ENCODE data around the gene GAS6. TPM values are rescaled to one million over a fixed set of nuclear protein-coding genes. Genes with fewer than 3 reads are reported as not detected.

GAS6 gene
- total and polyA plus RNA-seq, 9 donors, result 35.7 to 53.9 (median 42.6) TPM

DNA sequence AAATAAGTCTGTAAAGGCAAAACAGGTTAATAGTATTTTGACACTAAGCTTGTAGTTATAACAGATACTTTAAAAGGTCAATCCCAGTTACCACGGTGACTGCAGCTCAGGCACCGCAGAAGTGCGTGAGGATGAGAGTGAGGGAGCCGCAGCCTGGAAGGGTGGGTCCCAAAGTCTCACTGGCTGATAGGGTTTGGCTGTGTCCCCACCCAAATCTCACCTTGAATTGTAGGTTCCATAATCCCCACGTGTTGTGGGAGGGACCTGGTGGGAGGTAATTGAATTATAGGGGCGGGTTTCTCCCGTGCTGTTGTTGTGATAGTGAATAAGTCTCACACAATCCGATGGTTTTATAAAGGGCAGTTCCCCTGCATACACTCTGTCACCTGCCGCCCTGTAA, 40.0 kb upstream of the GAS6 start:
- no peak for DNase-seq
- Histone ChIP-seq H3K27me3 (ENCODE audit: control insufficient read depth, insufficient read depth, low read length) (peaks cover 2% of the 10 kb centered on the region), H3K4me1 (ENCODE audit: control insufficient read depth, insufficient read depth, low read length) (peaks cover 9% of the 10 kb centered on the region), H3K27ac (ENCODE audit: low read length) (no peak overlapping the region), H3K9me3 (replicated peaks; ENCODE audit: control insufficient read depth, low read depth, low read length) (no peaks in the 10 kb centered on the region), H3K36me3 (ENCODE audit: control insufficient read depth, insufficient read depth, low read length) (no peaks in the 10 kb centered on the region), H3K4me3 (ENCODE audit: low read length) (no peak overlapping the region)
- WGBS (ENCODE audit: insufficient coverage), result no CpG with 5 or more reads among the region's 9 CpGs

- no peaks in the 10 kb centered on the region for H3K36me3 ChIP-seq (ENCODE audit: control insufficient read depth, insufficient read depth, low read length)
- H3K27me3 ChIP-seq (ENCODE audit: control insufficient read depth, insufficient read depth, low read length), result peaks cover 2% of the 10 kb centered on the region
- DNase-seq, result peak; percentile 66
- WGBS (ENCODE audit: insufficient coverage), result 77% methylated on average over 12 of the region's 20 CpGs
- peaks cover 7% of the 10 kb centered on the region for H3K4me1 ChIP-seq (ENCODE audit: control insufficient read depth, insufficient read depth, low read length)
- H3K27ac ChIP-seq (ENCODE audit: low read length), result no peak overlapping the region
- H3K4me3 ChIP-seq (ENCODE audit: low read length), result no peak overlapping the region
- no peaks in the 10 kb centered on the region for H3K9me3 ChIP-seq (replicated peaks; ENCODE audit: control insufficient read depth, low read depth, low read length)
These were observed 39.3 kb upstream of the GAS6 start for GRCh38 chr13:113902986-113903775.

GRCh38 chr13:113902481-113902880, 38.6 kb upstream of the GAS6 start:
- WGBS (ENCODE audit: insufficient coverage), result no CpG with 5 or more reads among the region's 2 CpGs
- H3K4me3 ChIP-seq (ENCODE audit: low read length), result no peak overlapping the region
- peak; percentile 69 for DNase-seq

GRCh38 chr13:113901642-113902041, 37.8 kb upstream of the GAS6 start:
- no peaks in the 10 kb centered on the region for H3K4me1 ChIP-seq (ENCODE audit: control insufficient read depth, insufficient read depth, low read length)
- DNase-seq, result no peak
- H3K4me3 ChIP-seq (ENCODE audit: low read length), result no peak overlapping the region
- no peak overlapping the region for H3K27ac ChIP-seq (ENCODE audit: low read length)
- 81% methylated on average over 8 of the region's 9 CpGs for WGBS (ENCODE audit: insufficient coverage)
- no peaks in the 10 kb centered on the region for H3K9me3 ChIP-seq (replicated peaks; ENCODE audit: control insufficient read depth, low read depth, low read length)
- no peaks in the 10 kb centered on the region for H3K36me3 ChIP-seq (ENCODE audit: control insufficient read depth, insufficient read depth, low read length)
- peaks cover 2% of the 10 kb centered on the region for H3K27me3 ChIP-seq (ENCODE audit: control insufficient read depth, insufficient read depth, low read length)

More at GRCh38 chr13:113902481-113902880, 38.6 kb upstream of the GAS6 start:
- Histone ChIP-seq H3K9me3 (replicated peaks; ENCODE audit: control insufficient read depth, low read depth, low read length) (no peaks in the 10 kb centered on the region), H3K36me3 (ENCODE audit: control insufficient read depth, insufficient read depth, low read length) (no peaks in the 10 kb centered on the region), H3K27me3 (ENCODE audit: control insufficient read depth, insufficient read depth, low read length) (peaks cover 2% of the 10 kb centered on the region), H3K27ac (ENCODE audit: low read length) (no peak overlapping the region), H3K4me1 (ENCODE audit: control insufficient read depth, insufficient read depth, low read length) (no peaks in the 10 kb centered on the region)

- no peak overlapping the region for H3K27ac ChIP-seq (ENCODE audit: low read length)
- WGBS (ENCODE audit: insufficient coverage), result 57% methylated on average over 7 of the region's 7 CpGs
- peaks cover under 1% of the 10 kb centered on the region for H3K27me3 ChIP-seq (ENCODE audit: control insufficient read depth, insufficient read depth, low read length)
These were observed 37.4 kb upstream of the GAS6 start for GRCh38 chr13:113901231-113901630.

GRCh38 chr13:113900646-113901045, 36.8 kb upstream of the GAS6 start:
- H3K27me3 ChIP-seq (ENCODE audit: control insufficient read depth, insufficient read depth, low read length), result peaks cover 2% of the 10 kb centered on the region
- DNase-seq, result no peak
- H3K27ac ChIP-seq (ENCODE audit: low read length), result no peak overlapping the region
- H3K4me1 ChIP-seq (ENCODE audit: control insufficient read depth, insufficient read depth, low read length), result no peaks in the 10 kb centered on the region
- no peaks in the 10 kb centered on the region for H3K36me3 ChIP-seq (ENCODE audit: control insufficient read depth, insufficient read depth, low read length)
- WGBS (ENCODE audit: insufficient coverage), result 91% methylated on average over 10 of the region's 10 CpGs
- no peak overlapping the region for H3K4me3 ChIP-seq (ENCODE audit: low read length)
- H3K9me3 ChIP-seq (replicated peaks; ENCODE audit: control insufficient read depth, low read depth, low read length), result no peaks in the 10 kb centered on the region

More at GRCh38 chr13:113901231-113901630, 37.4 kb upstream of the GAS6 start:
- Histone ChIP-seq H3K36me3 (ENCODE audit: control insufficient read depth, insufficient read depth, low read length) (no peaks in the 10 kb centered on the region), H3K4me1 (ENCODE audit: control insufficient read depth, insufficient read depth, low read length) (no peaks in the 10 kb centered on the region), H3K4me3 (ENCODE audit: low read length) (no peak overlapping the region), H3K9me3 (replicated peaks; ENCODE audit: control insufficient read depth, low read depth, low read length) (no peaks in the 10 kb centered on the region)
- DNase-seq, result peak; percentile 45

- peaks cover 2% of the 10 kb centered on the region for H3K27me3 ChIP-seq (ENCODE audit: control insufficient read depth, insufficient read depth, low read length)
- no peaks in the 10 kb centered on the region for H3K36me3 ChIP-seq (ENCODE audit: control insufficient read depth, insufficient read depth, low read length)
- 95% methylated on average over 12 of the region's 15 CpGs for WGBS (ENCODE audit: insufficient coverage)
- no peak for DNase-seq
- H3K27ac ChIP-seq (ENCODE audit: low read length), result no peak overlapping the region
- no peak overlapping the region for H3K4me3 ChIP-seq (ENCODE audit: low read length)
- H3K9me3 ChIP-seq (replicated peaks; ENCODE audit: control insufficient read depth, low read depth, low read length), result peaks cover 3% of the 10 kb centered on the region
- H3K4me1 ChIP-seq (ENCODE audit: control insufficient read depth, insufficient read depth, low read length), result no peaks in the 10 kb centered on the region
These were observed 34.5 kb upstream of the GAS6 start for GRCh38 chr13:113898391-113898790.

DNA sequence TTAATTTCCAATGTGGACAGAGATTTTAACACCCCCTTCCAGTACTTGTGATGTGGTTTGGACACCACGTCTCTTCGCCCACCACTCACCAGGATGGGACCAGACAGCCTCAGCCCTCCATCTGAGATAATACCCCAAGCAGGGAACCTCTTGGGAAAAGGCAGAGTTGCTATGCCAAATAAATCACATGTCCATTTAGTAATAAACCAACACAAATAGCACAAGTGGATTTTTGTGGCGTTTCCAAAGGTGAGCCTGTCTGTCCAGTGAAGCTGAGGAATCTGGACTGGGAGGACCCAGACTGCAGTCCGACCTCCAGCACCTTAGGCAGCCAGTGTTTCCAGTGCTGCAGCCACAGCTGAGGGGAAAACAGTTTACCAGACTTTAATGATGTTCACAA, 34.1 kb upstream of the GAS6 start:
- H3K27ac ChIP-seq (ENCODE audit: low read length), result no peak overlapping the region
- peaks cover 2% of the 10 kb centered on the region for H3K27me3 ChIP-seq (ENCODE audit: control insufficient read depth, insufficient read depth, low read length)
- H3K9me3 ChIP-seq (replicated peaks; ENCODE audit: control insufficient read depth, low read depth, low read length), result peaks cover 3% of the 10 kb centered on the region
- no peak overlapping the region for H3K4me3 ChIP-seq (ENCODE audit: low read length)
- WGBS (ENCODE audit: insufficient coverage), result 100% methylated on average over 1 of the region's 4 CpGs
- no peaks in the 10 kb centered on the region for H3K36me3 ChIP-seq (ENCODE audit: control insufficient read depth, insufficient read depth, low read length)
- no peak for DNase-seq
- H3K4me1 ChIP-seq (ENCODE audit: control insufficient read depth, insufficient read depth, low read length), result no peaks in the 10 kb centered on the region

DNA sequence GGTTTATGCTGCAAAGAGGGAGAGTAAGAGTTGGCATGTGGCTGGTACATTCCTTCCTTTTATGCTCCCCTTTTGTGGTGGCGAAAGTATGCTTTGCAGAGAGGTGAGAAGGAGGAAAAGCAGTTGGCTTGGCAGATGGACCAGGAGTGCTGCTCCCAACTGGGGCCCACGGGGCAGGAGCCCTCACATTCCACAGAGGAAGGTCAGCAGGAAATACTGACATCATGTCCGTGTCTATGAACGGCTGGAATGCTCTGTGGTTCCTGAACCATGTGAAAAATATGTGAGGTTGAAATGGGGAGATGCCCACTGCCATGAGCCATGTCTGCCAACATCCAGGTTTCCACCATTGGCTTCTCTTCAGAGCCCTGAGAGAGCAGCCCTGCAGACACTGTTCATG, 33.3 kb upstream of the GAS6 start:
- Histone ChIP-seq H3K36me3 (ENCODE audit: control insufficient read depth, insufficient read depth, low read length) (no peaks in the 10 kb centered on the region), H3K27ac (ENCODE audit: low read length) (no peak overlapping the region), H3K4me3 (ENCODE audit: low read length) (no peak overlapping the region), H3K4me1 (ENCODE audit: control insufficient read depth, insufficient read depth, low read length) (no peaks in the 10 kb centered on the region), H3K9me3 (replicated peaks; ENCODE audit: control insufficient read depth, low read depth, low read length) (peaks cover 3% of the 10 kb centered on the region), H3K27me3 (ENCODE audit: control insufficient read depth, insufficient read depth, low read length) (peaks cover 2% of the 10 kb centered on the region)
- no peak for DNase-seq
- 35% methylated on average over 3 of the region's 4 CpGs for WGBS (ENCODE audit: insufficient coverage)

GRCh38 chr13:113895436-113895835, 31.6 kb upstream of the GAS6 start:
- no peaks in the 10 kb centered on the region for H3K4me1 ChIP-seq (ENCODE audit: control insufficient read depth, insufficient read depth, low read length)
- H3K27ac ChIP-seq (ENCODE audit: low read length), result no peak overlapping the region
- peaks cover 3% of the 10 kb centered on the region for H3K9me3 ChIP-seq (replicated peaks; ENCODE audit: control insufficient read depth, low read depth, low read length)
- no CpG with 5 or more reads among the region's 1 CpG for WGBS (ENCODE audit: insufficient coverage)
- no peak for DNase-seq
- H3K36me3 ChIP-seq (ENCODE audit: control insufficient read depth, insufficient read depth, low read length), result no peaks in the 10 kb centered on the region
- peaks cover 2% of the 10 kb centered on the region for H3K27me3 ChIP-seq (ENCODE audit: control insufficient read depth, insufficient read depth, low read length)
- no peak overlapping the region for H3K4me3 ChIP-seq (ENCODE audit: low read length)

All from muscle of leg (tissue), 11 donors.